Esophagus muscularis mucosa (tissue), 3 donors: ENCODE data around the gene TUBB2B.

Source experiments
- CTCF ChIP-seq, 3 experiments: fragments of 200-600 bp in 2 of 3; fragments of 450-650 bp in 1 of 3; sonication (generic) in 2 of 3; IDR thresholded peaks; one replicate each; pipeline ENCODE4 v1.5.1; 2017 to 2019; ENCODE audit warnings: antibody characterized with exemption in 3 of 3, mild to moderate bottlenecking in 2 of 3, moderate library complexity in 1 of 3
- POLR2A ChIP-seq: fragments of 450-650 bp; IDR thresholded peaks from one replicate; pipeline ENCODE4 v1.6.1; 2017; ENCODE audit warnings: antibody characterized with exemption, moderate library complexity, mild to moderate bottlenecking, low read depth
- POLR2AphosphoS5 ChIP-seq, 2 donors: sonication (generic); formaldehyde crosslinking; IDR thresholded peaks; one replicate each; pipeline ENCODE4 v1.6.1; 2017; ENCODE audit warnings: antibody characterized with exemption in 2 of 2

- no peak for TF ChIP-seq POLR2AphosphoS5 (IDR thresholded peaks at IDR 0.05)
- TF ChIP-seq CTCF (IDR thresholded peaks at IDR 0.05): no peak
- TF ChIP-seq POLR2A: no peak
These were observed 18.7 kb downstream of the TUBB2B start for GRCh38 chr6:3208775-3209113.
